ENCODE data around the gene MCM10.

- TF ChIP-seq GTF2F1 (IDR thresholded peaks at IDR 0.05; ENCODE audit: borderline replicate concordance, low read depth, low read length) (no peak), CHD2 (IDR thresholded peaks at IDR 0.05; ENCODE audit: low read length) (no peak), HDAC2 (IDR thresholded peaks at IDR 0.05; ENCODE audit: borderline replicate concordance in 1 of 2, low read depth in 2 of 2, low read length in 2 of 2) (no peak), CTCF (IDR thresholded peaks at IDR 0.05; ENCODE audit: control extremely low read depth in 1 of 3, insufficient read depth in 1 of 3, low read depth in 1 of 3, low read length in 3 of 3) (no peak), SIN3A (conservative IDR thresholded peaks at IDR 0.05 in 1 of 2, IDR thresholded peaks at IDR 0.05 in 1 of 2; ENCODE audit: low read depth in 1 of 2, low read length in 2 of 2) (no peak), MAX (IDR thresholded peaks at IDR 0.05) (no peak), ZNF274 (IDR thresholded peaks at IDR 0.05; ENCODE audit: borderline replicate concordance, extremely low read depth, low read length) (no peak), EP300 (IDR thresholded peaks at IDR 0.05; ENCODE audit: borderline replicate concordance in 1 of 2, low read depth in 2 of 2, low read length in 2 of 2) (no peak), POLR2A (IDR thresholded peaks at IDR 0.05; ENCODE audit: control extremely low read depth in 1 of 2, low read depth in 2 of 2, low read length in 2 of 2) (no peak)
These were observed 60.2 kb downstream of the MCM10 start for GRCh38 chr10:13221572-13221971.

Measured in H1 (cell line).